SK-N-SH (cell line): ENCODE results near the gene TBC1D21. TPM values are rescaled to one million over a fixed set of nuclear protein-coding genes. Genes with fewer than 3 reads are reported as not detected.

Experiments
- CTCF ChIA-PET: fragments of 300-600, 350-600 bp; formaldehyde crosslinking; extraction: SDS; loops from one replicate; lab custom pipeline; 2021; lab: Yijun Ruan, JAX
- POLR2A ChIA-PET: fragments of 350-600 bp; sonication (Branson Sonifier 250); formaldehyde crosslinking; extraction: SDS; loops from one replicate; lab custom pipeline; 2020; ENCODE audit warnings: antibody characterized with exemption, inconsistent platforms; lab: Yijun Ruan, JAX
- DNase-seq: peaks from one replicate; pipeline ENCODE4 v3.0.0; 2012
- H2AFZ ChIP-seq: fragments of 200-600 bp; sonication (generic); 2 replicates; pipeline ENCODE4 v1.8.1; 2016; ENCODE audit warnings: antibody characterized with exemption, mild to moderate bottlenecking, low read depth
- H3F3A ChIP-seq: fragments of 200-600 bp; sonication (generic); replicated peaks from 2 replicates; pipeline ENCODE3; 2016; ENCODE audit warnings: antibody characterized with exemption, mild to moderate bottlenecking; ENCODE audit not compliant: insufficient read depth
- H3K27ac ChIP-seq, 2 experiments: fragments of 200-500 bp in 1 of 2; fragments of 200-600 bp in 1 of 2; sonication (Bioruptor generic) in 1 of 2; sonication (generic), shearing (Covaris generic) in 1 of 2; 2 replicates each; pipeline versions ENCODE4 v1.5.1 to v1.6.1; 2014 to 2016; ENCODE audit warnings: low read depth in 2 of 2, inconsistent platforms in 1 of 2, low read length in 1 of 2, mild to moderate bottlenecking in 1 of 2, mixed read lengths in 1 of 2
- H3K27me3 ChIP-seq: fragments of 200-600 bp; sonication (generic), shearing (Covaris generic); 2 replicates; pipeline ENCODE4 v1.6.1; 2016; ENCODE audit warnings: mixed run types; ENCODE audit not compliant: insufficient read depth
- H3K36me3 ChIP-seq, 2 experiments: fragments of 200-500 bp in 1 of 2; fragments of 200-600 bp in 1 of 2; sonication (Bioruptor generic) in 1 of 2; sonication (generic) in 1 of 2; replicated peaks in 1 of 2; 2 replicates each; pipeline versions ENCODE3 to v1.5.1; 2014 to 2016; ENCODE audit warnings: low read length in 1 of 2, mild to moderate bottlenecking in 1 of 2; ENCODE audit not compliant: insufficient read depth in 2 of 2, control insufficient read depth in 1 of 2
- H3K4me1 ChIP-seq, 2 experiments: fragments of 200-500 bp in 1 of 2; fragments of 200-600 bp in 1 of 2; sonication (Bioruptor generic) in 1 of 2; sonication (generic), shearing (Covaris generic) in 1 of 2; 2 replicates each; pipeline versions ENCODE4 v1.5.1 to v1.6.1; 2014 to 2016; ENCODE audit warnings: low read depth in 1 of 2, low read length in 1 of 2, mixed run types in 1 of 2; ENCODE audit not compliant: insufficient read depth in 2 of 2, control insufficient read depth in 1 of 2
- H3K4me2 ChIP-seq: fragments of 200-600 bp; sonication (generic), shearing (Covaris generic); 2 replicates; pipeline ENCODE4 v1.6.1; 2017; ENCODE audit warnings: mixed run types
- H3K4me3 ChIP-seq, 2 experiments: fragments of 200-500 bp in 1 of 2; fragments of 200-600 bp in 1 of 2; sonication (Bioruptor generic) in 1 of 2; sonication (generic), shearing (Covaris generic) in 1 of 2; 2 replicates each; pipeline versions ENCODE4 v1.5.1 to v1.8.1; 2014 to 2016; ENCODE audit warnings: low read depth in 2 of 2, inconsistent platforms in 1 of 2, low read length in 1 of 2, mild to moderate bottlenecking in 1 of 2, mixed read lengths in 1 of 2, moderate library complexity in 1 of 2
- H3K79me2 ChIP-seq: fragments of 200-600 bp; sonication (generic); 2 replicates; pipeline ENCODE4 v1.8.1; 2017; ENCODE audit warnings: mild to moderate bottlenecking; ENCODE audit not compliant: insufficient read depth
- H3K9ac ChIP-seq: fragments of 200-600 bp; sonication (generic); 2 replicates; pipeline ENCODE4 v1.6.1; 2017; ENCODE audit warnings: mixed run types
- H3K9me2 ChIP-seq: fragments of 200-600 bp; sonication (generic); 2 replicates; pipeline ENCODE4 v1.6.1; 2017; ENCODE audit warnings: mixed run types
- H3K9me3 ChIP-seq: fragments of 200-600 bp; sonication (generic); 2 replicates; pipeline ENCODE4 v1.6.1; 2017; ENCODE audit warnings: mixed run types, mild to moderate bottlenecking, moderate library complexity
- H4K20me1 ChIP-seq: fragments of 200-600 bp; sonication (generic); 2 replicates; pipeline ENCODE4 v1.6.1; 2017; ENCODE audit warnings: mild to moderate bottlenecking, mixed run types; ENCODE audit not compliant: insufficient read depth
- CHD2 ChIP-seq: fragments of 150-350 bp; IDR thresholded peaks from 2 replicates; pipeline ENCODE4 v1.6.1; 2018; ENCODE audit warnings: low read length; ENCODE audit not compliant: partially characterized antibody
- ELF1 ChIP-seq: IDR thresholded peaks from 2 replicates; pipeline ENCODE4 v1.4.0; 2012
- EZH2phosphoT487 ChIP-seq: fragments of 200-600 bp; sonication (generic); IDR thresholded peaks from 2 replicates; pipeline ENCODE4 v1.6.1; 2017; ENCODE audit warnings: low read depth, mixed run types, mild to moderate bottlenecking, antibody characterized with exemption, moderate library complexity, borderline replicate concordance
- FOSL2 ChIP-seq: IDR thresholded peaks from 2 replicates; pipeline ENCODE4 v1.4.0; 2012; ENCODE audit warnings: low read depth, mild to moderate bottlenecking, moderate library complexity, borderline replicate concordance
- FOXJ3 ChIP-seq: sonication (generic); formaldehyde crosslinking; IDR thresholded peaks from 2 replicates; pipeline ENCODE4 v1.5.1; 2020; ENCODE audit warnings: mild to moderate bottlenecking, missing genetic modification reagents
- FOXM1 ChIP-seq: IDR thresholded peaks from 2 replicates; pipeline ENCODE4 v1.4.0; 2012; ENCODE audit warnings: low read depth, mild to moderate bottlenecking
- GATA2 ChIP-seq: sonication (generic); formaldehyde crosslinking; IDR thresholded peaks from 2 replicates; pipeline ENCODE4 v1.5.0; 2020; ENCODE audit warnings: mild to moderate bottlenecking, missing genetic modification reagents
- IRF3 ChIP-seq: fragments of 150-350 bp; IDR thresholded peaks from 2 replicates; pipeline ENCODE4 v1.6.1; 2016; ENCODE audit warnings: mild to moderate bottlenecking, low read depth, low read length
- MAX ChIP-seq: IDR thresholded peaks from 2 replicates; pipeline ENCODE4 v1.4.0; 2012; ENCODE audit warnings: low read depth
- NFIC ChIP-seq: IDR thresholded peaks from 2 replicates; pipeline ENCODE4 v1.4.0; 2012; ENCODE audit warnings: borderline replicate concordance
- NRF1 ChIP-seq: IDR thresholded peaks from 2 replicates; pipeline ENCODE4 v1.6.1; 2012; ENCODE audit warnings: low read depth, mild to moderate bottlenecking, low read length
- POLR2AphosphoS5 ChIP-seq: IDR thresholded peaks from 2 replicates; pipeline ENCODE4 v1.6.1; 2012; ENCODE audit warnings: low read depth, low read length
- RAD21 ChIP-seq: IDR thresholded peaks from 2 replicates; pipeline ENCODE4 v1.6.1; 2012; ENCODE audit warnings: mild to moderate bottlenecking, low read length
- RCOR1 ChIP-seq: fragments of 150-350 bp; IDR thresholded peaks from 2 replicates; pipeline ENCODE4 v1.6.1; 2017; ENCODE audit warnings: antibody characterized with exemption, low read length
- RFX5 ChIP-seq: IDR thresholded peaks from 2 replicates; pipeline ENCODE4 v1.6.1; 2012; ENCODE audit warnings: mild to moderate bottlenecking, improper control_type of control experiment, low read length
- RXRA ChIP-seq: IDR thresholded peaks from 2 replicates; pipeline ENCODE4 v1.4.0; 2012; ENCODE audit warnings: low read depth, mild to moderate bottlenecking, borderline replicate concordance
- SIN3A ChIP-seq: IDR thresholded peaks from 2 replicates; pipeline ENCODE4 v1.6.1; 2012; ENCODE audit warnings: low read depth, mild to moderate bottlenecking, low read length, moderate library complexity, borderline replicate concordance
- TAF1 ChIP-seq: IDR thresholded peaks from 2 replicates; pipeline ENCODE4 v1.6.1; 2012; ENCODE audit warnings: low read depth, mild to moderate bottlenecking, low read length, moderate library complexity, borderline replicate concordance
- TCF12 ChIP-seq: IDR thresholded peaks from 2 replicates; pipeline ENCODE4 v1.4.0; 2012
- TEAD4 ChIP-seq: IDR thresholded peaks from 2 replicates; pipeline ENCODE4 v1.4.0; 2012; ENCODE audit warnings: mild to moderate bottlenecking, borderline replicate concordance; ENCODE audit not compliant: insufficient read depth
- USF2 ChIP-seq: fragments of 150-350 bp; IDR thresholded peaks from 2 replicates; pipeline ENCODE4 v1.6.1; 2017; ENCODE audit warnings: antibody characterized with exemption, low read length, low read depth, borderline replicate concordance
- YY1 ChIP-seq: IDR thresholded peaks from 2 replicates; pipeline ENCODE4 v1.4.0; 2012; ENCODE audit warnings: low read depth, mild to moderate bottlenecking
- ZBTB33 ChIP-seq: IDR thresholded peaks from 2 replicates; pipeline ENCODE4 v1.4.0; 2012; ENCODE audit warnings: low read depth, borderline replicate concordance
- WGBS: methylation state at CpG from one replicate; pipeline ENCODE4 v1.1.6; 2017; ENCODE audit warnings: low lambda C conversion rate; 5-methylcytosine and 5-hydroxymethylcytosine counted together
- polyA plus RNA-seq, 3 experiments: library from polyadenylated mRNA; depleted of rRNA; stranded (reverse); fragments of >200 nt; gene quantifications; 2 replicates each; pipeline ENCODE4 v1.2.3, GENCODE V29; 2012
- TF ChIP-seq, protein P1 (sequence below): IDR thresholded peaks from 2 replicates; pipeline ENCODE4 v1.6.1; 2012; ENCODE audit warnings: mild to moderate bottlenecking, low read depth, low read length, moderate library complexity
- TF ChIP-seq, protein P2 (sequence below): IDR thresholded peaks from 2 replicates; pipeline ENCODE4 v1.4.0; 2012; ENCODE audit warnings: low read depth, borderline replicate concordance

TBC1D21 gene
- polyA plus RNA-seq, 1 of the 3 experiments (the other 2 are of a cell fraction), result not detected

DNA sequence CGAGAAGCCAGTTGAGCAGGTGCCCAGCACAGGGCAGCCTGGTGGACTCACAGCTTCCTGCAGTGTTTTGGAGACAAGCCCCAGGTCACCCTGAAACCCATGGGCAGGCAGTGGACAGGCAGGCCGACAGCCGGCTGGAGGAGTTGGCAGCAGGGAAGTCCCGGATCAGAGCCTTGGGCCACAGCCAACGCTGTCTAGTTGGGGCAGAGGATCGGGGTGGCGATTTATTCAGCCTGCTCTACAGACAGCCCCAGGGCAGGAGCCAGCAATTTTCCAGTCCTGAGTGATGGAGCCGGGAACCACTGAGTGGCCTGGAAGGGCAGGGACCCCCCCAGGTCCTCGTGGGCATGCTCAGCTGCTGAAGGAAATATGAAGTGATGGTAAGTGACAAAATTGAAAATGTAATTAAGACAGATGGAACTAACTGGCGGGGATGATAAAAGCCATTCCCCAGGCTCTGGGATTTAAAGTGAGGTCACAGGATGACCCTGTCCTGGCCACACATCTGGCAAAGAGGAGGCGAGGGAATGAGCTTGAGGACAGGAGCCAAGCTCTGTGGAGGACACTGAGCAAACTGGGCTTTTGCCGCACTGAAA is 34.4 kb upstream of the TBC1D21 start:
- Histone ChIP-seq H3K9me2 (no peaks in the 10 kb centered on the region), H3K4me2 (no peak overlapping the region), H3K4me3 (no peak overlapping the region), H3K27me3 (peaks cover 35% of the 10 kb centered on the region), H3K36me3 (no peaks in the 10 kb centered on the region), H3K4me1 (peaks cover 0 to 53% of the 10 kb centered on the region in 2 experiments; a peak in 1 of 4 replicates), H3K9ac (no peak overlapping the region), H3K9me3 (no peaks in the 10 kb centered on the region), H2AFZ (no peak overlapping the region), H3F3A (no peaks in the 10 kb centered on the region), H4K20me1 (no peaks in the 10 kb centered on the region), H3K27ac (peak overlapping the region in 1 of 2 experiments; percentile 76; a peak in 2 of 4 replicates), H3K79me2 (no peaks in the 10 kb centered on the region)
- ChIA-PET POLR2A (interaction anchor here (1.0 kb wide), 1 partner anchor 56 kb away, joined by 3 read pairs; no protein-coding TSS in a partner anchor), CTCF (interaction anchor here (0.6 to 4.1 kb wide), 21 partner anchors 8 to 202 kb away, joined by 3 to 21 read pairs (median 4); partner anchors contain the start of genes CD276 and TBC1D21)
- whole genome bisulfite sequencing, result 3% methylated on average over 12 of the region's 12 CpGs
- peak; percentile 89 for DNase-seq
- no peak for TF ChIP-seq EZH2phosphoT487
- no peak for TF ChIP-seq MAX
- peak; percentile 60; the same call in 1 of the 2 replicates for TF ChIP-seq NRF1
- no peak for TF ChIP-seq SIN3A
- TF ChIP-seq FOSL2, result no peak
- TF ChIP-seq TEAD4, result no peak
- no peak for TF ChIP-seq YY1
- TF ChIP-seq ELF1, result no peak
- peak; percentile 95 for TF ChIP-seq RCOR1
- TF ChIP-seq FOXJ3 (CRISPR knock-in tag), result peak; percentile 83
- peak; percentile 29; the same call in 1 of the 2 replicates for TF ChIP-seq TCF12
- TF ChIP-seq RFX5, result peak; percentile 47; the same call in 1 of the 2 replicates
- peak; percentile 28; the same call in 1 of the 2 replicates for TF ChIP-seq RAD21
- TF ChIP-seq POLR2AphosphoS5, result peak; percentile 45; the same call in 1 of the 2 replicates
- peak; percentile 38 for TF ChIP-seq CHD2
- TF ChIP-seq, protein P1, sequence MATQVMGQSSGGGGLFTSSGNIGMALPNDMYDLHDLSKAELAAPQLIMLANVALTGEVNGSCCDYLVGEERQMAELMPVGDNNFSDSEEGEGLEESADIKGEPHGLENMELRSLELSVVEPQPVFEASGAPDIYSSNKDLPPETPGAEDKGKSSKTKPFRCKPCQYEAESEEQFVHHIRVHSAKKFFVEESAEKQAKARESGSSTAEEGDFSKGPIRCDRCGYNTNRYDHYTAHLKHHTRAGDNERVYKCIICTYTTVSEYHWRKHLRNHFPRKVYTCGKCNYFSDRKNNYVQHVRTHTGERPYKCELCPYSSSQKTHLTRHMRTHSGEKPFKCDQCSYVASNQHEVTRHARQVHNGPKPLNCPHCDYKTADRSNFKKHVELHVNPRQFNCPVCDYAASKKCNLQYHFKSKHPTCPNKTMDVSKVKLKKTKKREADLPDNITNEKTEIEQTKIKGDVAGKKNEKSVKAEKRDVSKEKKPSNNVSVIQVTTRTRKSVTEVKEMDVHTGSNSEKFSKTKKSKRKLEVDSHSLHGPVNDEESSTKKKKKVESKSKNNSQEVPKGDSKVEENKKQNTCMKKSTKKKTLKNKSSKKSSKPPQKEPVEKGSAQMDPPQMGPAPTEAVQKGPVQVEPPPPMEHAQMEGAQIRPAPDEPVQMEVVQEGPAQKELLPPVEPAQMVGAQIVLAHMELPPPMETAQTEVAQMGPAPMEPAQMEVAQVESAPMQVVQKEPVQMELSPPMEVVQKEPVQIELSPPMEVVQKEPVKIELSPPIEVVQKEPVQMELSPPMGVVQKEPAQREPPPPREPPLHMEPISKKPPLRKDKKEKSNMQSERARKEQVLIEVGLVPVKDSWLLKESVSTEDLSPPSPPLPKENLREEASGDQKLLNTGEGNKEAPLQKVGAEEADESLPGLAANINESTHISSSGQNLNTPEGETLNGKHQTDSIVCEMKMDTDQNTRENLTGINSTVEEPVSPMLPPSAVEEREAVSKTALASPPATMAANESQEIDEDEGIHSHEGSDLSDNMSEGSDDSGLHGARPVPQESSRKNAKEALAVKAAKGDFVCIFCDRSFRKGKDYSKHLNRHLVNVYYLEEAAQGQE, result no peak
- no peak for TF ChIP-seq RXRA
- no peak; the same call in 1 of the 2 replicates for TF ChIP-seq USF2
- TF ChIP-seq, protein P2, sequence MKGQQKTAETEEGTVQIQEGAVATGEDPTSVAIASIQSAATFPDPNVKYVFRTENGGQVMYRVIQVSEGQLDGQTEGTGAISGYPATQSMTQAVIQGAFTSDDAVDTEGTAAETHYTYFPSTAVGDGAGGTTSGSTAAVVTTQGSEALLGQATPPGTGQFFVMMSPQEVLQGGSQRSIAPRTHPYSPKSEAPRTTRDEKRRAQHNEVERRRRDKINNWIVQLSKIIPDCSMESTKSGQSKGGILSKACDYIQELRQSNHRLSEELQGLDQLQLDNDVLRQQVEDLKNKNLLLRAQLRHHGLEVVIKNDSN, result no peak
- no peak for TF ChIP-seq TAF1
- no peak for TF ChIP-seq IRF3
- peak; percentile 82 for TF ChIP-seq GATA2 (CRISPR knock-in tag)
- no peak for TF ChIP-seq ZBTB33
- TF ChIP-seq NFIC, result peak; percentile 25; the same call in 1 of the 2 replicates
- TF ChIP-seq FOXM1, result no peak
